ENCODE measurements around the gene PPFIA3. TPM values are rescaled to one million over a fixed set of nuclear protein-coding genes. Genes with fewer than 3 reads are reported as not detected.

PPFIA3 gene
- total and polyA plus RNA-seq, 2 experiments from 2014 or later = 25.4 to 29.7 TPM

- peak; percentile 21 for ATAC-seq
- 0 out of 2 replicates have a peak, but pooled peaks have one; percentile 31 for TF ChIP-seq POLR2AphosphoS5 (IDR thresholded peaks at IDR 0.05; ENCODE audit: low read depth)
- TF ChIP-seq ZNF331 (CRISPR knock-in tag; IDR thresholded peaks at IDR 0.05; ENCODE audit: low read depth) = no peak
- TF ChIP-seq STAT1 (IDR thresholded peaks at IDR 0.05; ENCODE audit: unreplicated experiment) = no peak
- peak overlapping the region; percentile 67 for H3K4me3 ChIP-seq
Measured at GRCh38 chr19:49132974-49133609, 13.7 kb downstream of the PPFIA3 start.

GRCh38 chr19:49133621-49134454 is 14.5 kb downstream of the PPFIA3 start:
- Histone ChIP-seq H3K27ac (ENCODE audit: low read depth) (no peak overlapping the region), H3K36me3 (ENCODE audit: insufficient read depth) (peaks cover 3% of the 10 kb centered on the region; the same call in 1 of the 2 replicates), H3F3A (replicated peaks; ENCODE audit: low read depth) (peaks cover 17% of the 10 kb centered on the region; the same call in 1 of the 2 replicates), H3K4me2 (peak overlapping the region; percentile 77), H3K9me2 (ENCODE audit: insufficient read depth) (no peaks in the 10 kb centered on the region), H3K27me3 (ENCODE audit: insufficient read depth) (no peaks in the 10 kb centered on the region), H4K20me1 (replicated peaks; ENCODE audit: insufficient read depth) (no peaks in the 10 kb centered on the region), H2AFZ (peak overlapping the region; percentile 94), H3K4me3 (peak overlapping the region; percentile 67), H3K4me1 (ENCODE audit: insufficient read depth) (peaks cover 14% of the 10 kb centered on the region), H3K79me2 (replicated peaks; ENCODE audit: insufficient read depth) (no peaks in the 10 kb centered on the region)
- DNase-seq (ENCODE audit: low spot score) = peak; percentile 91
- H3K9me3 Mint-ChIP-seq = no peaks in the 10 kb centered on the region
- peaks cover 25% of the 10 kb centered on the region for H3K4me1 Mint-ChIP-seq
- no peak overlapping the region for H3K27ac Mint-ChIP-seq
- H3K36me3 Mint-ChIP-seq (ENCODE audit: low read depth) = peaks cover 39% of the 10 kb centered on the region
- ATAC-seq = peak; percentile 62
- peaks cover 15% of the 10 kb centered on the region for H3K27me3 Mint-ChIP-seq (ENCODE audit: insufficient read depth, low read depth, poor library complexity)
- peak overlapping the region; percentile 64 for H3K4me3 Mint-ChIP-seq
- TF ChIP-seq NANOG (IDR thresholded peaks at IDR 0.05; ENCODE audit: borderline replicate concordance) (no peak), POLR2AphosphoS5 (IDR thresholded peaks at IDR 0.05; ENCODE audit: low read depth) (no peak), CTCF (conservative IDR thresholded peaks at IDR 0.05; ENCODE audit: low read depth in 2 of 2) (peak in 1 of 2 experiments; percentile 38; a peak in 1 of 4 replicates), EZH2 (IDR thresholded peaks at IDR 0.05; ENCODE audit: low read depth, unreplicated experiment) (no peak), REST (IDR thresholded peaks at IDR 0.05; ENCODE audit: unreplicated experiment) (no peak)

More at GRCh38 chr19:49132974-49133609, 13.7 kb downstream of the PPFIA3 start:
- H3F3A ChIP-seq (replicated peaks; ENCODE audit: low read depth) = peaks cover 20% of the 10 kb centered on the region; the same call in 1 of the 2 replicates
- peaks cover 3% of the 10 kb centered on the region; the same call in 1 of the 2 replicates for H3K36me3 ChIP-seq (ENCODE audit: insufficient read depth)
- H3K9me2 ChIP-seq (ENCODE audit: insufficient read depth) = no peaks in the 10 kb centered on the region
- no peaks in the 10 kb centered on the region for H4K20me1 ChIP-seq (replicated peaks; ENCODE audit: insufficient read depth)
- H2AFZ ChIP-seq = peak overlapping the region; percentile 94
- DNase-seq (ENCODE audit: low spot score) = peak; percentile 84
- peaks cover 39% of the 10 kb centered on the region for H3K36me3 Mint-ChIP-seq (ENCODE audit: low read depth)
- H3K4me2 ChIP-seq = peak overlapping the region; percentile 77
- peaks cover 30% of the 10 kb centered on the region for H3K4me1 Mint-ChIP-seq
- no peak overlapping the region for H3K27ac ChIP-seq (ENCODE audit: low read depth)
- no peaks in the 10 kb centered on the region for H3K27me3 ChIP-seq (ENCODE audit: insufficient read depth)
- peaks cover 18% of the 10 kb centered on the region for H3K4me1 ChIP-seq (ENCODE audit: insufficient read depth)
- H3K79me2 ChIP-seq (replicated peaks; ENCODE audit: insufficient read depth) = no peaks in the 10 kb centered on the region
- peaks cover 15% of the 10 kb centered on the region for H3K27me3 Mint-ChIP-seq (ENCODE audit: insufficient read depth, low read depth, poor library complexity)
- H3K9me3 Mint-ChIP-seq = no peaks in the 10 kb centered on the region
- peak overlapping the region; percentile 64 for H3K4me3 Mint-ChIP-seq
- H3K27ac Mint-ChIP-seq = no peak overlapping the region
